ES-I3 (cell line): ENCODE data around the gene CACNA1A.

Experiments
- H3K36me3 ChIP-seq: 2 replicates; pipeline ENCODE4 v1.6.1; 2013; ENCODE audit warnings: mild to moderate bottlenecking, low read length, control low read depth, moderate library complexity; ENCODE audit not compliant: insufficient read depth
- H3K4me1 ChIP-seq: 2 replicates; pipeline ENCODE4 v1.6.1; 2013; ENCODE audit warnings: mild to moderate bottlenecking, control low read depth, low read length; ENCODE audit not compliant: insufficient read depth
- H3K9ac ChIP-seq: 2 replicates; pipeline ENCODE4 v1.6.1; 2013; ENCODE audit warnings: low read depth, mild to moderate bottlenecking, low read length, moderate library complexity
- H3K9me3 ChIP-seq: 2 replicates; pipeline ENCODE4 v1.6.1; 2013; ENCODE audit warnings: mild to moderate bottlenecking, low read length, moderate library complexity; ENCODE audit not compliant: control insufficient read depth, insufficient read depth

CACNA1A gene

DNA sequence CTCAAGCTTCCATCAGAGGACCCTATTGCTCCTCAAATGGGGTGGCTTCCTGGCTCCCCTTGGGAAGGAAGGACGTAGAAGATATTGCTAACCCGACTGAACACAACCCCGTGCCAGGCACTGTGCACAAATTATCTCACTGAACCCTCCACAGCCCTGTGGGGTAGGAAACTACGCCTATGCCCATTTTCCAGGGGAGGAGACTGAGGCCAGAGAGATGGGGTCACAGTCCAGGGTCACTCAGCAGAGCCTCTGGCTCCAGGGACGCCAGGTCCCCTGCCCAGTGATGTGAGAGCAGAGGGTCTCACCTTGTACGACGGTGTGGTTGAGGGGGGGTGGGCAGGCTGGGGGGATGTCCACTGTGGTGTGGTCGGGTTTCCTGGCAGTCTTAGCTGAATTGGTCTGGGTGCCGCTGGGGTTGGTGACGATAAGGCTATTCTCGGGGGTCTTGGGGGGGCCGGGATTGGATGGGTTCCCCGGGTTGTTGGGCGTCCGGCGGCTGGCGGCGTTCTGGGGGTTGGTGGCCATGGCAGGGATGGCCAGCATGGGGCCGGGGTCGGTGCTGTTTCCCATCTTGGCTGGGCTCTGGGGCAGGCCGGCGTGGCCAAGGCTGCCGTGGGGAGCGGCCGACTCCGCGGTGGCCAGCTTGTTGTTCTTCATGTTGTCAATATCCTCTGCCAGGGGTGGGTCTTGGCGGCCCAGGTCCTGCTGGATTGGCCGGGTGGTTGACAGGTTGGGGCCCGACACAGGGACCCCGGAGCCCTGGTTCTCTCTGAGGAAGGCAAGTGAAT, 219.9 kb downstream of the CACNA1A start:
- Histone ChIP-seq H3K4me1 (peaks cover 7% of the 10 kb centered on the region; the same call in 1 of the 2 replicates), H3K36me3 (no peaks in the 10 kb centered on the region), H3K9ac (no peak overlapping the region), H3K9me3 (no peaks in the 10 kb centered on the region)

DNA sequence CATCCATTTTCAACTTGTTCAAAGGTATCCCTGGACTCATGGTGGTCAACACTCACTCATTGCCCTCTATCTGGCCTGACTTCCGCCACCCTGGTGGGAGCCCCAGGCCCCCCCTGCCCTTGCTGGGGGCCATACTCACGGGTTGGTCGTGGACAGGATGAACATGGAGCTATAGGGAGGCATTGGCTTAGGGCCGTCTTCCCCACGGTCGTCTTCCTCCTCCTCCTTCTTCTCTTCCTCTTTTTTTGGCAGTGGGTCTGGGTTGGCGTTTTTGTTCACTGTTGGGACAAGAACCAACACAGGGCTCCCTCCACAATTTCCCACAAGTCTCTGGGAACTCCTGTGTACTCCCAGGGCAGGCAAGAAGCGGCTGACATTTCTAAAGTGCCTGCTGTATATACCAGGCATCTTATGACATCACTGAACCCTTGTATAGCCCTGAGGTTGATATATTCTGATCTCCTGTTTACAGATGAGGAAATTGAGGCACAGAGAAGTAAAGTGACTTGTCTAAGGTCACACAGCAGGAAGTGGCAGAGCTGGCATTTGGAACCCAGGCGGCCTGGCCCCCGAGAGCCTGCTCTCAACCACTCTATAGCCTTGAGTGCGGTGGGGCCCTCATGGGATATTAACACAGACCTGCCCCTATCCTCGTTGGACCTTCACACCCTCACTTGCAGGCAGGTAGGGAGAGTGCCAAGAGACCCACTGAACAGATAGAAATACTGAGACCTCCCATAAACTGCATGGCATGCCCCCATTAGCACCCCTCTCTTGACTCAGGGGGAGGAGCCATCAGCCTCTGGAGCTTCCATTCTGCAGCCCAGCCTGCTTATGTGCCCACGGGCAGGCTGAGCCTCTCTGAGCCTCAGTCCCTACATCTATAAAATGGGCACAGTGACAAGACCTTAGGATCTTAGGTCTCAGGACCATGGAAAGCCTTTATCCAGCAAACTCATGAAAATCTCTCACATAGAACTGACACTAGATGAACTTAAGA, 221.1 kb downstream of the CACNA1A start:
- peaks cover 10% of the 10 kb centered on the region; the same call in 1 of the 2 replicates for H3K4me1 ChIP-seq
- H3K36me3 ChIP-seq: no peaks in the 10 kb centered on the region
- no peak overlapping the region for H3K9ac ChIP-seq
- no peaks in the 10 kb centered on the region for H3K9me3 ChIP-seq

DNA sequence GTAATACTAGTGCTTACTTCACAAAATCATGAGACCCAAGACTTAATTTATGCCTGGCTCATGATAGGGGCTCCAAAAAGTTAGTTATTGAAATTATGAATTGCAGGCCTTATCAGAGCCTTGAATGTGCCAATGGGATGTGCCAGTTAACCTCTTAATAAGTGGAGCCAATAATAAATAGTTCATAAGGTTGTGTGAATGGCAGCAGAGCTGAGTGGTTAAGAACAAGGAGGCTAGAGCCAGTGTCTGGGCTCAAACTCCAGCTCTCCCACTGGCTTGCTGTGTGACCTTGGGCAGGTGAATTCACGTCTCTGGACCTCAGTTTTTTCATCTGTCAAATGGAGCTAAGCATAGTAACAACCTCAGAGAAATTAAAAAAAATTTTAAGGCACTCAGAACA, 222.4 kb downstream of the CACNA1A start:
- Histone ChIP-seq H3K4me1 (peaks cover 10% of the 10 kb centered on the region; the same call in 1 of the 2 replicates), H3K36me3 (no peaks in the 10 kb centered on the region), H3K9ac (no peak overlapping the region), H3K9me3 (no peaks in the 10 kb centered on the region)

DNA sequence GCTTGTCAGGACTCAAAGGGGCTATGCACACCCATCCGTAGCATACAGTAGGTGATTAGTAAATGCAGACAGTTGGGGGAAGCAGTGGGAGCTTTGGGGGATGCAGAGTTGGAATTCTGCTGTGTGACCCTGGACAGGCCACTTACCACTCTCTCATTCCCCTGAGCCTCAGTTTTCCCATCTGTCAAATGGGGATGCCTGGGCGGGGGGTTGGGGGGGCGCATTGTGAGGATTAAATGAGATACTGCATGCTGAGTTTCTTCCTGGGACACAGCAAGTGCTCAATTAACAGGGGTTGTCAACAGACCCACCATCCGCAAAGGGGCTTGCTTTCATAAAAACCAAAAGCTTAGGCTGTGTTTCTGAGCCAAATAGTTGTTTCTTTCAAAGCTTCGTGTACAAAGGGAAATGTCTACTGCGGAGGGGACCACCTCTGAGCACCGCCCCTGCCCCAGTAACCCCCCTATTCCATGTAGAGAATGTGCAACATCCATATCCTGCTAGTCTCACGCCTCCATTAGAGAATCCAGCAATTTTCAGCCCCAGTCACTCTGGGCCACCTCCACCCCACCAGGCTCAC, 223.7 kb downstream of the CACNA1A start:
- Histone ChIP-seq H3K9ac (no peak overlapping the region), H3K4me1 (peaks cover 10% of the 10 kb centered on the region; the same call in 1 of the 2 replicates), H3K36me3 (no peaks in the 10 kb centered on the region), H3K9me3 (no peaks in the 10 kb centered on the region)

DNA sequence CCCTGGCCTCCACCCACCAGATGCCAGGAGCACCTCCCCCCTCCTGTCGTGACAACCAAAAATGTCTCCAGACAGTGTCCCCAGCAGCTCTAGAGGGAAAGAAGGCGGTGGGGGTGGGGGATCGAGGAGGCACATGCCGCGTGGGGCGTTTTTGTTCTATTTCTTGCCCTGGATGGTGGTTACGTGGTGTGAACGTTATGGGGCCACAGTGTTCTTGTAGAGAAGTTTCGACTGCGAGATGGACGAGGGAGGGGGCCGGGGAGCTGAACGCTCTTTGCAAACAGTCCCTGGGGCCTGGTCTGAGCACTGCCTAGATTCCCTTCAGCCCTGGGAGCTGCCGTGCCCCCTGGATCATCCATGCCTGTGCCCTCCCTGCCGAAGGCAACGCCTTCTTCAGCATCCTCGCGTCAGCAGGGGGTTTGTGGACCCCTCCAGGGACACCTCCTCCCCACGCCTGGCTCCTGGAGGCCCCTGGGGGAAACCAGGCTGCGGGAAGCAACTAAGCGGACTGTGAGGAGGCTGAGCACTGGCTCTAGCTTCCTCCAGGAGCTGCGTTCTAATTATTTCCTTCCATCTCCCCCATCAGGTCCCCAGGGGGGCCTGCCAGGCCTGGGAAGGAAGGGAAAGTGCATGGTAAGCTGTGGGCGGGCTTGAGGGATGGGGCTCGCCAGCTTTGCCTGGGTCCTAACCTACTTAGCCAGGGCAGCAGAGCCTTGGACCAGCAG, 224.6 kb downstream of the CACNA1A start:
- H3K9ac ChIP-seq: no peak overlapping the region
- H3K36me3 ChIP-seq: no peaks in the 10 kb centered on the region
- H3K9me3 ChIP-seq: no peaks in the 10 kb centered on the region
- peaks cover 10% of the 10 kb centered on the region; the same call in 1 of the 2 replicates for H3K4me1 ChIP-seq

DNA sequence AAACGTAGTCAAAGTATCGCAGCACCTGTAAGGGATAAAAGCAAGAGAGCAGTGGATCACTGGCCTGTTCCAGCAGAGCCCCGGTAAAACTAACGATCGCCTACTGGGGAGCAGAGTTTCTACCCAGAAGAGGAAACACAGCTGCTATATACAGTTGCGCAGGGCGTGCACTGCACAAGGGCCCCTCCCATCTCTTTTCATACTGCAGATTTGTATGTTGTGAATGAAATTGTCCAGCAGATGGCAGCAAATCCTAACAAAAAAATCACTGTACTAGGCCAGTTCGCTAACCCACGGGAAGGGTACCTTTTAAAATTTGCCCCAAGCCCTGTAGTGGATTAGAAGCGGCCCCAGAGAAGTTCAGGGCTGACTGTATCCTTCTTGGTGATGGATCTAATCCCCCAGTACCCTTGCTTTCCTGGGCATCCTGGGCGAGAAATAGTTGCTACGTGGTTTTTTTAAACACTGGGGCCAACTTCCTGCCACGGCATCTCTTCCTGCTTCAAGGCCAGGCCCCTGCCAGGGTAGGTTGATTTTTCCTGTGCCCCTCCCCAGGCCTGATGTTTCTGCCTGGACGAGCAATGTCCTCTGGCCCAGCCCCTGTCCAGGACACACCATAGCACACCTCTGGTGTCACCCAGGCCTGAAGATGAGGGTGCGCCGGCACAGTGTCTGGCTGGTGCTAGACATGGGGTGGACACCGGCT, 229.0 kb downstream of the CACNA1A start:
- Histone ChIP-seq H3K36me3 (no peaks in the 10 kb centered on the region), H3K9me3 (no peaks in the 10 kb centered on the region), H3K9ac (no peak overlapping the region), H3K4me1 (peaks cover 10% of the 10 kb centered on the region; the same call in 1 of the 2 replicates)

DNA sequence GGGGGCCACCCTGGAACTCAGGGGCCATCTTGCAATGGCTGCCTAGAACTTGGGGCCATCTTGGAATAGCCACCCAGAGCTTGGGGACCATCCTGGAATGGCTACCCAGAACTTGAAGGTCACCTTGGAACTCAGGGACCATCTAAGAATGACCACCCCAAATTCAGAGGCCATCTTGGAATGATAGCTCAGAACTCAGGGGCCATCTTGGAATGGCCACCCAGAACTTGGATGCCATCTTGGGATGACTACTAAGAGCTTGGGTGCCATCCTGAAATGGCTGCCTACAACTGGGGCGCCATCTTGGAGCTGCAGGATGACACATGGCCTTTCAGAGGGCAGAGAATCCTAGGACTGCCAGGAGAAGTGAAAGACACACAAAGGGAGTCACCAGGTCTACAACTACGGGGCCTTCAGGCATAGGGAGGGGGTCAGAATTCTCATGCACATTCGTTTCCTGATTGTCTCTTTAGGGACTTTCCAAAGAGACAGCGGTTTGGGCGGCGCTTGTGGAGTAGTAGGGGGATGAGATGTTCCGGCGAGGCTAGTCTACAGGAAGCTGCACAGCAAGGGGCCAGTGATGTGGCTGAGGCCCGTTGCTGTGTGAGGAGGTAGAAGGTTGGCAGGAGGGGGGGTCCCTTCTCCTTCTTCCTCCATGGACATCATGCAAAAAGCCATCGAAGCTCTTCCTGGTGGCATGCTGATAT, 231.1 kb downstream of the CACNA1A start:
- Histone ChIP-seq H3K9ac (no peak overlapping the region), H3K36me3 (no peaks in the 10 kb centered on the region), H3K4me1 (no peaks in the 10 kb centered on the region; the same call in 1 of the 2 replicates), H3K9me3 (no peaks in the 10 kb centered on the region; the same call in 1 of the 2 replicates)

DNA sequence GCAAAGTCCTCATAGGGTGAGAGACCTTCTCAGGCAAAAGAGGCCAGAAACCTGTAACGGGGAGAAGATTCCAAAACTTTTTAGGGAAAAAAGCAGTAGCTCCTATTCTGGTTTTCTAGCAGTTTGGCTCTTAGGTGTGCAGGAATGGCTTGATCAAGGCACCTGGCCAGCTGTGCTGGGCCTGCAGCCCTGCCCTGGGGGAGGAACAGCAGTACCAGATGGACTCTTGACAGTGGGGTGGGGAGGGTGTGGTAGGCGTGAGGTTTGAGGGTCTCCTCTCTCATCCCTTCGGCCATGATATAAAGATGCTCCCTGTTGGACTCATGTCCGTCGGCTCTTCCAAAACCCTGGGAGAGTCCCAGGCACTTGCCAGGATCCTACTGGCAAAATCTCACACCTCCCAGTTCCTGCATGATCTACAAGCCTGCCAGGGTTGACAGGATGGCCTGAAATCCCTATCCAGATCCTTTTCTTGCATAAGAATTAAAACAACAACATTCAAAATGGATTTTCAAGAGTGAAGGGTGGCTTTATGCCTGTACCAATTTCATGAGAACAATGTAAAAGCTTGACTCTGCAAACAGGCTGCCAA, 235.7 kb downstream of the CACNA1A start:
- Histone ChIP-seq H3K9me3 (no peaks in the 10 kb centered on the region; the same call in 1 of the 2 replicates), H3K9ac (no peak overlapping the region), H3K36me3 (no peaks in the 10 kb centered on the region), H3K4me1 (no peaks in the 10 kb centered on the region; the same call in 1 of the 2 replicates)

DNA sequence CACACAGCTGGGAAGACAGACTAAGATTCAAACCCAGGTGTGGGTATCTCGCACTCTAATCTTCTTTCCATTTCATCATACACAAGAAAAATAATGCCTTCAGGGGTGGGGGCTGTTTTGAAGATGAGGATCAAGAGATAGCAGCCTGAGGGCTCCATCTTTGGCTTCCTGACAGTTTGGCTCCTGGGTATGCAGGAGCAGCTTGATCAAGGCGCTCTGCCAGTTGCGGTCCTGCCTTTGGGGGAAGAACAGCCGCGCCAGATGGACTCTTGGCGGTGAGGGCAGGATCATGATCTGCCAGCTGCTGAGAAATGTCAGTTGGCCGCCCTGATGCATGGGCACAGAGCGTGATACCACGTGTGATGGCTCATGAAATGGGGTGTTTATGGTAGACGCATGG, 236.9 kb downstream of the CACNA1A start:
- Histone ChIP-seq H3K4me1 (no peaks in the 10 kb centered on the region), H3K9me3 (no peaks in the 10 kb centered on the region; the same call in 1 of the 2 replicates), H3K9ac (no peak overlapping the region), H3K36me3 (no peaks in the 10 kb centered on the region)

DNA sequence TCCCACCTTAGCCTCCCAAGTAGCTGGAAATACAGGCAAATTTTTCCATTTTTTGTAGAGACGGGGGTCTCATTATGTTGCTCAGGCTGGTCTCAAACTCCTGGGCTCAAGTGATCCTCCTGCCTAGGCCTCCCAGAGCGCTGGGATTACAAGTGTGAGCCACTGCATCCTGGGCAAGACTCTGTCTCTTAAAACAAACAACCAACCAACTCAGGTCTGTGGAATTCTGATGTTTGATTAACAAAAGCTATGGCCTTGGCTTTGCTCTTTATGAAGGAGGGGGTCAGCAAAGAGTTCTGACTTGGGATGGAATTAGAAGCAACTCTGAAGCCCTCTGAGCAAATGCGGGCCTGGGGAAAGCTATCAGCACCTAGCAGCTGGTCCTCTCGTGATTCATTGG, 238.4 kb downstream of the CACNA1A start:
- H3K4me1 ChIP-seq: no peaks in the 10 kb centered on the region
- no peaks in the 10 kb centered on the region for H3K36me3 ChIP-seq
- H3K9me3 ChIP-seq: no peaks in the 10 kb centered on the region; the same call in 1 of the 2 replicates
- H3K9ac ChIP-seq: no peak overlapping the region

DNA sequence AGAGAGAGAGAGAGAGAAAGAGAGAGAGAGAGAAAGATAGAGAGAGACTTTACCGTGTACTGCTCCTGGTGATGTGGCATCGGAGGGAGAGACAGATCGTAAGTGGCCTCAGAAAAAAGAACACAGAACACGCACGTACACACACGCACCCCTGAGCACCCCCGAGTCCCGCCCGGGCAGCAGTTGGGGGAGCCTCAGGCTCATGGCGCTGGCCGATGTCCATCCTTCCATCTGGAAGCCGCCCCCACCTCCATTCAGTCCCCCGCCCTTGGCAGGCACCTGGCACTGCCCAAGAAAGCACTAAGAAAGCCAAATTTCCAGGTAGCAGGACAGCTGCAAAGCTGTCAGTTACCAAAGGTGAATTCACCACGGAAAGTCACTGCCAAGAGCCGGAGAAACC, 239.1 kb downstream of the CACNA1A start:
- no peaks in the 10 kb centered on the region for H3K36me3 ChIP-seq
- no peaks in the 10 kb centered on the region for H3K4me1 ChIP-seq
- no peaks in the 10 kb centered on the region; the same call in 1 of the 2 replicates for H3K9me3 ChIP-seq
- H3K9ac ChIP-seq: no peak overlapping the region

DNA sequence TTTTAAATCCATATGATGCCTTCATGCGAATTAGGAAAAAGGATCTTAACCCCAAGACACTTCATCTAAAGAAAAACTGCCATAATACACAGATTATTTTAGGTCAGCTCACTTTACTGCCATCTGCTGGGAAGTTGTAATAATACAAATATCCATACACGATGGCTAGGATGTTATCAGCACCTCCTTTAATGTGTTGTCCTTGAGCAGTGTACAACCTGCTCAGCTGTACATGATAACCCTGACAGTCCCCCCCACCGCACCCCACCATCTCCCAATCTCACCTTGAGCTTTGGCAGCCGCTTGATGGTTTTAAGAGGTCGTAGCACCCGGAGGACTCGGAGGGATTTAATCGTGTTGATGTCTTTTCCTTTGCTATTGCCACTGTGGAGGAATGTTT, 243.8 kb downstream of the CACNA1A start:
- Histone ChIP-seq H3K4me1 (no peaks in the 10 kb centered on the region; the same call in 1 of the 2 replicates), H3K9me3 (no peaks in the 10 kb centered on the region), H3K36me3 (no peaks in the 10 kb centered on the region), H3K9ac (no peak overlapping the region)
